Measurements from ENCODE around the gene KDF1. TPM values are rescaled to one million over a fixed set of nuclear protein-coding genes. Genes with fewer than 3 reads are reported as not detected.

The KDF1 gene
- total and polyA plus RNA-seq, 2 of the 13 experiments (the other 11 are each of a cell fraction or from before 2014, with no cell fraction given) = 1.9 to 4.9 TPM

GRCh38 chr1:26959722-26960624 is at the start of gene KDF1 (continued):
- TF ChIP-seq PLRG1 (conservative IDR thresholded peaks at IDR 0.05) (no peak), ZNF724P (CRISPR knock-in tag; IDR thresholded peaks at IDR 0.05; ENCODE audit: borderline replicate concordance) (no peak), MATR3 (CRISPR knock-in tag; IDR thresholded peaks at IDR 0.05) (no peak), ZSCAN20 (CRISPR knock-in tag; IDR thresholded peaks at IDR 0.05; ENCODE audit: borderline replicate concordance) (no peak), NFYC (CRISPR knock-in tag; IDR thresholded peaks at IDR 0.05) (no peak), ZBTB7B (CRISPR knock-in tag; IDR thresholded peaks at IDR 0.05) (0 out of 2 replicates have a peak, but pooled peaks have one; percentile 18), KAT8 (CRISPR knock-in tag; IDR thresholded peaks at IDR 0.05) (peak; percentile 70), SP1 (IDR thresholded peaks at IDR 0.05) (no peak), SP1 (CRISPR knock-in tag; IDR thresholded peaks at IDR 0.05) (peak; percentile 41; the same call in 1 of the 2 replicates), ZMYM4 (CRISPR knock-in tag; IDR thresholded peaks at IDR 0.05) (peak; percentile 50; the same call in 1 of the 2 replicates), ZNF251 (CRISPR knock-in tag; IDR thresholded peaks at IDR 0.05) (no peak), ZNF275 (CRISPR knock-in tag; IDR thresholded peaks at IDR 0.05; ENCODE audit: borderline replicate concordance) (no peak), ARID3A (IDR thresholded peaks at IDR 0.05; ENCODE audit: low read depth, low read length) (no peak), SMYD3 (CRISPR knock-in tag; IDR thresholded peaks at IDR 0.05) (no peak), ZNF644 (CRISPR knock-in tag; IDR thresholded peaks at IDR 0.05; ENCODE audit: low read depth) (no peak), PATZ1 (CRISPR knock-in tag; IDR thresholded peaks at IDR 0.05) (0 out of 2 replicates have a peak, but pooled peaks have one; percentile 24), ZNF264 (CRISPR knock-in tag; IDR thresholded peaks at IDR 0.05) (no peak), MAX (IDR thresholded peaks at IDR 0.05) (peak; percentile 63; the same call in 1 of the 2 replicates), EED (CRISPR knock-in tag; IDR thresholded peaks at IDR 0.05) (peak; percentile 64), GTF2F1 (IDR thresholded peaks at IDR 0.05; ENCODE audit: low read length) (no peak), HOXA9 (CRISPR knock-in tag; IDR thresholded peaks at IDR 0.05; ENCODE audit: borderline replicate concordance) (0 out of 2 replicates have a peak, but pooled peaks have one; percentile 20), ZNF570 (CRISPR knock-in tag; IDR thresholded peaks at IDR 0.05; ENCODE audit: borderline replicate concordance) (no peak), PRPF4 (IDR thresholded peaks at IDR 0.05; ENCODE audit: low read depth, low read length, poor library complexity, severe bottlenecking) (no peak), MED13 (CRISPR knock-in tag; IDR thresholded peaks at IDR 0.05) (no peak)
